ENCODE measurements around the gene FMO4.

The FMO4 gene

DNA sequence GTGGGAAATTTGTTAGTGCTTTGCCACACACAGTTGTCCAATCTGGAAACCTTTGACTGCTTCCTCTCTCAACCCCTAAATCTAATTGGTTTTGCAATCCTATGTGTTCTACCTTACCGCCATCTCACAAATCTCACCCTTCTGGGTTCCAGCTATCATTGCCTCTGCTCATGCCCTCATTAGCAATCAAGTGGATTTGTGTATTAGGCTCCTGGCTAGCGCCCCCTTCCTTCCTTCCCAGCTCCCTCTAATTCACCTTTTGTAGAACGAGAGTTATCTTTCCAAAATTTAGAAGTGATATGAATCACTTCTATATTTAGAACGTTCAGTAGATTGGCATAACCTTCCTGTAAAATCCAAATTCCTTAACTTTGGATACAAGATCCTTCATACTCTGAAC lies 47.1 kb upstream of the FMO4 start:
- CTCF ChIA-PET: no interaction called here
- Histone ChIP-seq H3K4me1 (ENCODE audit: control insufficient read depth, insufficient read depth, low read length) (no peaks in the 10 kb centered on the region), H3K27ac (ENCODE audit: extremely low read depth, low read depth, low read length) (no peak overlapping the region), H3K9me3 (ENCODE audit: control insufficient read depth, insufficient read depth, low read depth, low read length) (no peaks in the 10 kb centered on the region), H3K36me3 (ENCODE audit: control insufficient read depth in 2 of 2, insufficient read depth in 1 of 2, low read length in 2 of 2) (no peaks in the 10 kb centered on the region), H3K4me3 (ENCODE audit: low read depth, low read length) (no peak overlapping the region)
- POLR2A ChIA-PET: no interaction called here
- TF ChIP-seq ZNF274 (IDR thresholded peaks at IDR 0.05; ENCODE audit: low read length) (no peak), ZNF274 (tag by site-specific recombination; IDR thresholded peaks at IDR 0.05; ENCODE audit: borderline replicate concordance) (no peak), ZNF645 (tag by site-specific recombination; IDR thresholded peaks at IDR 0.05) (no peak), ZEB2 (tag by site-specific recombination; IDR thresholded peaks at IDR 0.05) (no peak), MEIS1 (CRISPR knock-in tag; IDR thresholded peaks at IDR 0.05; ENCODE audit: borderline replicate concordance) (no peak), ZNF449 (tag by site-specific recombination; IDR thresholded peaks at IDR 0.05) (no peak), ZNF792 (tag by site-specific recombination; IDR thresholded peaks at IDR 0.05) (no peak), EGR2 (tag by site-specific recombination; IDR thresholded peaks at IDR 0.05; ENCODE audit: low read depth) (no peak), ZNF18 (tag by site-specific recombination; IDR thresholded peaks at IDR 0.05) (no peak), ZNF398 (tag by site-specific recombination; IDR thresholded peaks at IDR 0.05) (no peak), ZBTB6 (tag by site-specific recombination; IDR thresholded peaks at IDR 0.05) (no peak), ZNF266 (tag by site-specific recombination; IDR thresholded peaks at IDR 0.05; ENCODE audit: low read depth) (no peak), KLF1 (tag by site-specific recombination; IDR thresholded peaks at IDR 0.05) (no peak), ZNF610 (tag by site-specific recombination; IDR thresholded peaks at IDR 0.05; ENCODE audit: borderline replicate concordance) (no peak), ZNF544 (tag by site-specific recombination; IDR thresholded peaks at IDR 0.05) (no peak), ZSCAN16 (tag by site-specific recombination; IDR thresholded peaks at IDR 0.05) (no peak), WT1 (tag by site-specific recombination; IDR thresholded peaks at IDR 0.05) (no peak), ZSCAN18 (tag by site-specific recombination; IDR thresholded peaks at IDR 0.05) (no peak)

Measured in HEK293 (cell line).